T-cell (primary cell): ENCODE data around the gene CD72. TPM values are rescaled to one million over a fixed set of nuclear protein-coding genes. Genes with fewer than 3 reads are reported as not detected.
A peak's percentile ranks its signal among the peaks of the same experiment; 100 is the strongest.

Experiments used
- ATAC-seq, 4 experiments: fragments of 200-7000 bp in 3 of 4; fragments of 150-1000 bp in 1 of 4; cut with Tn5 transposase; replicated peaks in 1 of 4; 1 replicate in 3 of 4; 2 replicates in 1 of 4; pipeline ENCODE4 v1.10.0; 2021; ENCODE audit warnings: moderate library complexity in 3 of 4, mild to moderate bottlenecking in 2 of 4, moderate number of reproducible peaks in 1 of 4
- CTCF ChIA-PET, 2 donors: fragments of 300-600 bp; sonication (Branson Sonifier 250); formaldehyde crosslinking; loops; one replicate each; lab custom pipeline; 2022; ENCODE audit warnings: antibody characterized with exemption in 2 of 2; lab: Charles Lee
- POLR2A ChIA-PET, 2 donors: fragments of 300-600 bp; sonication (Branson Sonifier 250); formaldehyde crosslinking; loops; one replicate each; lab custom pipeline; 2022; ENCODE audit warnings: antibody characterized with exemption in 2 of 2; lab: Charles Lee
- DNase-seq, 35 experiments: peaks; one replicate each; pipeline versions ENCODE4 v3.0.0 to v3.0.0-alpha.2; 2013 to 2023
- H3K27ac ChIP-seq: one replicate; pipeline ENCODE4 v1.5.1; 2013; ENCODE audit warnings: low read length
- H3K27me3 ChIP-seq, 2 experiments: replicated peaks in 1 of 2; 1 replicate in 1 of 2; 2 replicates in 1 of 2; pipeline versions ENCODE4 v1.6.1 to v1.7.0; 2013; ENCODE audit warnings: low read length in 1 of 2, mixed read lengths in 1 of 2; ENCODE audit not compliant: control insufficient read depth in 2 of 2, insufficient read depth in 2 of 2; ENCODE audit errors: extremely low read depth in 1 of 2
- H3K36me3 ChIP-seq, 2 donors: 1 replicate in 1 of 2; 2 replicates in 1 of 2; pipeline versions ENCODE4 v1.6.1 to v1.7.0; 2013; ENCODE audit warnings: low read length in 1 of 2; ENCODE audit not compliant: control insufficient read depth in 2 of 2, insufficient read depth in 1 of 2; ENCODE audit errors: extremely low read depth in 1 of 2
- H3K4me1 ChIP-seq, 2 experiments: 1 replicate in 1 of 2; 2 replicates in 1 of 2; pipeline versions ENCODE4 v1.6.1 to v1.7.0; 2013; ENCODE audit warnings: low read length in 2 of 2, mixed read lengths in 1 of 2; ENCODE audit not compliant: insufficient read depth in 2 of 2, control insufficient read depth in 1 of 2; ENCODE audit errors: extremely low read depth in 1 of 2
- H3K4me3 ChIP-seq, 2 donors: 1 replicate in 1 of 2; 2 replicates in 1 of 2; pipeline versions ENCODE4 v1.5.1 to v1.7.0; 2013; ENCODE audit warnings: mild to moderate bottlenecking in 2 of 2, low read length in 1 of 2, moderate library complexity in 1 of 2; ENCODE audit not compliant: control insufficient read depth in 1 of 2; ENCODE audit errors: extremely low read depth in 1 of 2
- H3K9me3 ChIP-seq: 2 replicates; pipeline ENCODE4 v1.7.0; 2013
- H3K27ac Mint-ChIP-seq, 2 donors: one replicate each; pipeline ENCODE4 v1.8.0; 2020 to 2021; ENCODE audit warnings: mild to moderate bottlenecking in 2 of 2, mixed read lengths in 2 of 2
- H3K27me3 Mint-ChIP-seq, 2 donors: one replicate each; pipeline ENCODE4 v1.8.0; 2021 to 2022; ENCODE audit warnings: mixed read lengths in 2 of 2
- H3K36me3 Mint-ChIP-seq: one replicate; pipeline ENCODE4 v1.8.0; 2021; ENCODE audit warnings: mixed read lengths
- H3K4me1 Mint-ChIP-seq, 3 donors: one replicate each; pipeline ENCODE4 v1.8.0; 2020 to 2022; ENCODE audit warnings: mixed read lengths in 3 of 3, mild to moderate bottlenecking in 1 of 3
- H3K4me3 Mint-ChIP-seq, 3 donors: one replicate each; pipeline ENCODE4 v1.8.0; 2020 to 2022; ENCODE audit warnings: mild to moderate bottlenecking in 3 of 3, mixed read lengths in 3 of 3, moderate library complexity in 3 of 3
- H3K9me3 Mint-ChIP-seq, 3 donors: one replicate each; pipeline ENCODE4 v1.8.0; 2020 to 2022; ENCODE audit warnings: mixed read lengths in 3 of 3
- WGBS: methylation state at CpG from one replicate; pipeline ENCODE4 v1.1.5; 2013; ENCODE audit warnings: missing lambda C conversion rate; ENCODE audit not compliant: insufficient coverage; 5-methylcytosine and 5-hydroxymethylcytosine counted together
- total RNA-seq, 35 experiments: library from RNA in 6 of 35; stranded (reverse) in 6 of 35; fragments of 120-200 nt in 1 of 35; gene quantifications; one replicate each; pipeline versions ENCODE4 v1.2.1 to v1.2.4 and lab custom pipeline; 2013 to 2026

CD72 gene
- total RNA-seq, 5 donors from 2014 or later (not counting 1 experiment from before 2014, with no cell fraction given) = 2.5 to 9.2 (median 4.9) TPM

DNA sequence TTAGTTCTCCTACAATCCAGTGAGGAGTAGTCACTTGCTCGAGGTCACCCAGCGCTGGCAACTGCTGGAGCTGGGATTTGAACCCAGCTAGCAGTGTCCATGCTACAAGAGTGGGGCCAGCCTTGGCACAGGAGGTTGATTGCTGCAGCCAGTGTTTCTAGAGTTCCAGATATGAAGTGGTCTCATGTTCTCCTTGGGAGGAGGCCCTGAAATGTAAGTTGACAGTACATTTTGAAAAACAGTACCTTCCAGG, 40.7 kb upstream of the CD72 start:
- Histone ChIP-seq H3K4me3 (peak overlapping the region; percentile 81 to 95), H3K4me1 (peaks cover 29 to 77% of the 10 kb centered on the region in 2 experiments)
- WGBS = no CpG with 5 or more reads among the region's 2 CpGs

DNA sequence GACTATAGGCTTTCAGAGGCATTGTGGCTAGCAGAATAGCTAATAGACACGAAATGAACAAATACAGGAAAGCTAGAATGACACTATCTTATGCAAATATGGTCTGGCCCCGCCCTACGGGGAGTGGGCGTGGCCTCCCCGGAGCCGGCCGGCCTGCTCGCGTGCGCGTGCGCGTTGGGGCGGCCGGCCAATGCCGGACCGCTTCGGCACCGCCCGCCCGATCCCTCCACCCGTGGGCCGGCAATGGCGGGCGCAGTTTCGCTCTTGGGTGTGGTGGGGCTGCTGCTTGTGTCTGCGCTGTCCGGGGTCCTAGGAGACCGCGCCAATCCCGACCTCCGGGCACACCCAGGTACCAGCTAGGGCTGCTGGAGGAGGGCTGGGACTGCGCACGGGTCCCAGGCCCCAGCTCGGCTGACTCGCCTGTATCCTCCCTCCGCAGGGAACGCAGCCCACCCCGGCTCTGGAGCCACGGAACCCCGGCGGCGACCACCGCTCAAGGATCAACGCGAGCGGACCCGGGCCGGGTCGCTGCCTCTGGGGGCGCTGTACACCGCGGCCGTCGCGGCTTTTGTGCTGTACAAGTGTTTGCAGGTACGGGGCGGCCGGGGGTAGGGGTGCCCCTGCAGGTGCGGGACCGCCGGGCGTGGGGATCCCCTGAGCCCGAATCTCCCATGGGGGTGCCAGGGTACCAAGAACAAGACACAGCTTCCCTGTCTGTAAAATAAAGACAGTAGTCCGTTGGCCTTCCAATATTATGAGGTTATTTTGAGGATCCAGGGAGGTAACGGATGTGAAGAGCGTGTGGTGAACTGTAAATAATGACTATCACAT, 40.1 kb upstream of the CD72 start, which contains the start of gene CCDC107:
CCDC107 (plus strand) TSS at position 156 of the 831 bp plus-strand sequence; CDS start at position 244, 88 bp downstream.
- H3K4me1 Mint-ChIP-seq = peaks cover 71 to 82% (median 74%) of the 10 kb centered on the region in 3 donors
- Histone ChIP-seq H3K4me1 (peaks cover 29 to 76% of the 10 kb centered on the region in 2 experiments), H3K27ac (peak within 1 kb of the TSS; percentile 99), H3K36me3 (peaks cover 0 to 14% of the 10 kb centered on the region in 2 donors), H3K9me3 (no peaks in the 10 kb centered on the region), H3K4me3 (peak within 1 kb of the TSS; percentile 81 to 95), H3K27me3 (no peaks in the 10 kb centered on the region)
- peak; percentile 66 to 82 (median 70) for ATAC-seq
- H3K36me3 Mint-ChIP-seq = peaks cover 23% of the 10 kb centered on the region
- no peaks in the 10 kb centered on the region for H3K9me3 Mint-ChIP-seq
- peaks cover 4 to 5% of the 10 kb centered on the region in 2 donors for H3K27me3 Mint-ChIP-seq
- CTCF ChIA-PET = interaction anchor here (0.6 to 7.1 kb wide), 28 partner anchors 11 to 587 kb away, joined by 3 to 122 read pairs (median 4); partner anchors contain the start of genes CREB3 (in 1 of the 2), TESK1 (in 1 of the 2), TLN1 (in 1 of the 2) and TPM2 (in 1 of the 2)
- peak; percentile 57 to 90 (median 78) for DNase-seq
- POLR2A ChIA-PET = interaction anchor here (0.6 to 1.4 kb wide), 5 partner anchors 9 to 19 kb away, joined by 3 to 5 read pairs (median 4); no protein-coding TSS in a partner anchor
- peak within 1 kb of the TSS; percentile 84 to 93 (median 89) for H3K4me3 Mint-ChIP-seq
- under 1% methylated on average over 51 of the region's 67 CpGs for WGBS
- peak within 1 kb of the TSS; percentile 96 to 99 for H3K27ac Mint-ChIP-seq

More for the DNA sequence above, 40.7 kb upstream of the CD72 start:
- peaks cover 0 to 14% of the 10 kb centered on the region in 2 donors for H3K36me3 ChIP-seq
- Mint-ChIP-seq H3K4me3 (peak overlapping the region; percentile 84 to 93 (median 89)), H3K9me3 (no peaks in the 10 kb centered on the region), H3K27me3 (peaks cover 4 to 5% of the 10 kb centered on the region in 2 donors), H3K4me1 (peaks cover 76 to 83% (median 76%) of the 10 kb centered on the region in 3 donors), H3K36me3 (peaks cover 23% of the 10 kb centered on the region), H3K27ac (peak overlapping the region; percentile 93 to 96)
- H3K9me3 ChIP-seq = no peaks in the 10 kb centered on the region
- H3K27ac ChIP-seq = peak overlapping the region; percentile 99
- CTCF ChIA-PET = interaction anchor here (0.6 to 7.1 kb wide), 15 partner anchors 11 to 588 kb away, joined by 3 to 122 read pairs (median 7); partner anchors contain the start of genes CREB3 (in 1 of the 2) and TLN1 (in 1 of the 2)
- ATAC-seq (no peak), DNase-seq (no peak)
- H3K27me3 ChIP-seq = no peaks in the 10 kb centered on the region
- POLR2A ChIA-PET = interaction anchor here in 1 of 2 donors (0.6 kb wide), 1 partner anchor 12 kb away, joined by 4 read pairs; no protein-coding TSS in a partner anchor

DNA sequence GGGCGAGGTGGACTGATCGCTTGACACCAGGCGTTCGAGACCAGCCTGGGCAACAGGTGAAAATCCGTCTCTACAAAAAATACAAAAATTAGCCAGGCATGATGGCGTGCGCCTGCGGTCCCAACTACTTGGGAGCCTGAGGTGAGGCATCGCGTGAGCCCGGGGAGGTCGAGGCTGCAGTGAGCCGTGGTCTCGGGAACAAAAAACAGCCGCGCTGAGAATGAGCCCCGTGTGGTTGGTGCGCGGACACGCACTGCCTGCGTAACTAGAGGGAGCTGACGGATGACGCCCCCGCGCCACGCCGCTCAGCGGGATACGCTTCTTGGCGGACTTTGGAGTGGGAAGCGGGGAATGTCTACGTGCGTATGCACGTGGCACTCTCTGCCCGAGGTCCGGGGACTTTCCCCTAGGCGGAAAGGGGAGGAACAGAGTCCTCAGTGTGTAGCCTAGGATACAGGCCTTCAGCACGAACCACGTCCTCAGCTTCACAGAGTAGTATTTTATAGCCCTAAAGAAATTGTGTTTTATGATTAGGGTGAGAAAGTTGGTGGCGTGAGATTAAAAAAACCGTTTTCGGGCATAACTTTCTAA, 39.4 kb upstream of the CD72 start, which contains the start of gene RMRP:
RMRP (minus strand) TSS at position 474 of the 591 bp plus-strand sequence.
- POLR2A ChIA-PET = interaction anchor here in 1 of 2 donors (0.6 to 1.4 kb wide), 5 partner anchors 8 to 177 kb away, joined by 3 to 5 read pairs (median 4); no protein-coding TSS in a partner anchor
- peaks cover 0 to 14% of the 10 kb centered on the region in 2 donors for H3K36me3 ChIP-seq
- H3K4me3 ChIP-seq = peak within 1 kb of the TSS; percentile 81 to 95
- no peaks in the 10 kb centered on the region for H3K27me3 ChIP-seq
- H3K27me3 Mint-ChIP-seq = peaks cover 4 to 5% of the 10 kb centered on the region in 2 donors
- no peaks in the 10 kb centered on the region for H3K9me3 Mint-ChIP-seq
- peaks cover 23% of the 10 kb centered on the region for H3K36me3 Mint-ChIP-seq
- peak within 1 kb of the TSS; percentile 84 to 93 (median 89) for H3K4me3 Mint-ChIP-seq
- peaks cover 64 to 78% (median 67%) of the 10 kb centered on the region in 3 donors for H3K4me1 Mint-ChIP-seq
- peak within 1 kb of the TSS; percentile 99 for H3K27ac ChIP-seq
- DNase-seq = peak; percentile 58 to 95 (median 76)
- peak within 1 kb of the TSS; percentile 96 to 99 for H3K27ac Mint-ChIP-seq
- no peaks in the 10 kb centered on the region for H3K9me3 ChIP-seq
- peaks cover 29 to 69% of the 10 kb centered on the region in 2 experiments for H3K4me1 ChIP-seq
- peak; percentile 79 to 87 (median 81) for ATAC-seq
- 2% methylated on average over 33 of the region's 42 CpGs for WGBS
- CTCF ChIA-PET = interaction anchor here (0.5 to 7.1 kb wide), 27 partner anchors 8 to 528 kb away, joined by 3 to 122 read pairs (median 5); partner anchors contain the start of genes CREB3 (in 1 of the 2), TESK1 (in 1 of the 2), TLN1 (in 1 of the 2) and TPM2 (in 1 of the 2)

- peak overlapping the region; percentile 84 to 93 (median 89) for H3K4me3 Mint-ChIP-seq
- DNase-seq (peak in 1 of 35 experiments; percentile 43), ATAC-seq (no peak)
- H3K27me3 ChIP-seq = no peaks in the 10 kb centered on the region
- peak overlapping the region; percentile 96 to 99 for H3K27ac Mint-ChIP-seq
- ChIA-PET POLR2A (interaction anchor here (0.5 to 1.5 kb wide), 6 partner anchors 7 to 176 kb away, joined by 3 to 5 read pairs (median 4); no protein-coding TSS in a partner anchor), CTCF (interaction anchor here (0.5 to 7.1 kb wide), 20 partner anchors 9 to 527 kb away, joined by 3 to 122 read pairs (median 6); partner anchors contain the start of genes CREB3 (in 1 of the 2) and TLN1 (in 1 of the 2))
- no peaks in the 10 kb centered on the region for H3K9me3 ChIP-seq
- no peaks in the 10 kb centered on the region for H3K9me3 Mint-ChIP-seq
- WGBS = 41% methylated on average over 20 of the region's 25 CpGs
- H3K4me1 ChIP-seq = peaks cover 23 to 67% of the 10 kb centered on the region in 2 experiments
- peak overlapping the region; percentile 99 for H3K27ac ChIP-seq
- H3K36me3 Mint-ChIP-seq = peaks cover 23% of the 10 kb centered on the region
- peak overlapping the region; percentile 81 to 95 for H3K4me3 ChIP-seq
- H3K27me3 Mint-ChIP-seq = peaks cover 4 to 5% of the 10 kb centered on the region in 2 donors
- H3K36me3 ChIP-seq = peaks cover 0 to 14% of the 10 kb centered on the region in 2 donors
- peaks cover 59 to 74% (median 64%) of the 10 kb centered on the region in 3 donors for H3K4me1 Mint-ChIP-seq
Observed at GRCh38 chr9:35656831-35657545, 38.8 kb upstream of the CD72 start.

DNA sequence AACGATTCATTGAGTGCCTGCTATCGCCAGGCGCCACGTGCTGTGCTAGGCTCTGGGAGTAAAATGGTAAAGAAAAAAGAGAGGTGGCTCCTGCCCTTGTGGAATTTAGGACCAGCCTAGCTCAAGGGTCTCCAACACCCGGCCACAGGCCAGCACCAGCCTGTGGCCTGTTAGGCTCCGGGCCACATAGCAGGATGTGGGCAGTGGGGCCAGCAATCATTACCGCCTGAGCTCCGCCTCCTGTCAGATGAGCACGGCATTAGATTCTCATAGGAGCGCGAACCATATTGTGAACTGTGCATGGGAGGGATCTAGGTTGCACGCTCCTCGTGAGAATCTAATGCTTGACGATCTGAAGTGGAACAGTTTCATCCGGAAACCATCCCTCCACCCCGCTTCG, 38.1 kb upstream of the CD72 start:
- DNase-seq = peak in 1 of 35 experiments; percentile 34
- WGBS = 88% methylated on average over 10 of the region's 17 CpGs
- POLR2A ChIA-PET = interaction anchor here (0.5 to 1.5 kb wide), 4 partner anchors 9 to 85 kb away, joined by 3 to 5 read pairs (median 4); no protein-coding TSS in a partner anchor

More for the DNA sequence above, 38.1 kb upstream of the CD72 start:
- Mint-ChIP-seq H3K4me1 (peaks cover 60 to 75% (median 66%) of the 10 kb centered on the region in 3 donors), H3K4me3 (peak overlapping the region; percentile 15 to 93 (median 89)), H3K36me3 (peaks cover 20% of the 10 kb centered on the region), H3K9me3 (no peaks in the 10 kb centered on the region), H3K27me3 (peaks cover 4 to 5% of the 10 kb centered on the region in 2 donors), H3K27ac (peak overlapping the region; percentile 96 to 99)
- ATAC-seq = no peak
- H3K4me1 ChIP-seq = peaks cover 20 to 67% of the 10 kb centered on the region in 2 experiments
- CTCF ChIA-PET = interaction anchor here (0.6 to 7.1 kb wide), 8 partner anchors 9 to 93 kb away, joined by 4 to 122 read pairs (median 10); no protein-coding TSS in a partner anchor
- no peak overlapping the region for H3K4me3 ChIP-seq
- peak overlapping the region; percentile 99 for H3K27ac ChIP-seq
- H3K36me3 ChIP-seq = peaks cover 0 to 14% of the 10 kb centered on the region in 2 donors
- H3K27me3 ChIP-seq = no peaks in the 10 kb centered on the region
- H3K9me3 ChIP-seq = no peaks in the 10 kb centered on the region
